HCT116 (cell line): ENCODE data around the gene RNF175.

Source experiments
- CTCF ChIP-seq, 3 experiments: fragments of 200-600 bp in 1 of 3; sonication (generic) in 1 of 3; IDR thresholded peaks in 2 of 3; conservative IDR thresholded peaks in 1 of 3; 2 replicates each; pipeline ENCODE4 v1.5.1; 2012 to 2017; ENCODE audit warnings: low read depth in 2 of 3, low read length in 2 of 3, antibody characterized with exemption in 1 of 3, borderline replicate concordance in 1 of 3, control low read depth in 1 of 3, mild to moderate bottlenecking in 1 of 3, mixed read lengths in 1 of 3, mixed run types in 1 of 3, moderate library complexity in 1 of 3; ENCODE audit not compliant: insufficient read depth in 1 of 3
- EZH2phosphoT487 ChIP-seq: fragments of 200-600 bp; IDR thresholded peaks from 2 replicates; pipeline ENCODE4 v1.6.1; 2018; ENCODE audit warnings: antibody characterized with exemption, borderline replicate concordance
- POLR2A ChIP-seq: IDR thresholded peaks from 2 replicates; pipeline ENCODE4 v1.7.0; 2011; ENCODE audit warnings: borderline replicate concordance; ENCODE audit not compliant: insufficient read depth, insufficient read length; ENCODE audit errors: extremely low read depth
- POLR2AphosphoS5 ChIP-seq: IDR thresholded peaks from 2 replicates; pipeline ENCODE4 v1.6.1; 2011; ENCODE audit warnings: mild to moderate bottlenecking, low read depth, low read length, moderate library complexity
- RAD21 ChIP-seq: IDR thresholded peaks from 2 replicates; pipeline ENCODE4 v1.6.1; 2012; ENCODE audit warnings: low read depth, mild to moderate bottlenecking
- YY1 ChIP-seq: IDR thresholded peaks from 2 replicates; pipeline ENCODE4 v1.6.1; 2011; ENCODE audit warnings: low read length, low read depth, moderate library complexity, mild to moderate bottlenecking; ENCODE audit not compliant: insufficient replicate concordance; ENCODE audit errors: extremely low read depth
- TF ChIP-seq, protein P1 (sequence below): IDR thresholded peaks from 2 replicates; pipeline ENCODE4 v1.6.1; 2012; ENCODE audit warnings: low read depth

DNA sequence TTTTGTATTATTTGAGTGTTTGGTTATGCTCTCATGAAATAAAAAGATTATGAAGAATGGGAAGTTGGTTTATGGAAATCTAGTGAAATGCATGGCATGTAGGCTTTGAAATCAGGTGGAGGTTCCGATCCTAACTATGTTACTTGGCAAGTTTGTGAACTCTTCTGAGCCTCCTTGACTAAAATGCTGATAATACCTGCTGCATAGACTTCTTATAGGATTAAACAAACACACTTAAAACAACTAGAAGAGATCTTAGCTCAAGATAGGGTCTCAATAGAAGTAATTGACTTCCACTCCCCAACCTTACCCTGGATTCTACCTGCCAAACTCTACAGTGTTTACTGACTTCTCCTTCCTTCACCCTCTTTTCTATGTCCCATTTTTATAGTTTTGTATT, 97.9 kb downstream of the RNF175 start:
- TF ChIP-seq RAD21 (no peak), CTCF (IDR thresholded peaks at IDR 0.05 in 2 of 3, conservative IDR thresholded peaks at IDR 0.05 in 1 of 3; ENCODE audit: borderline replicate concordance in 1 of 3, insufficient read depth in 1 of 3, low read depth in 2 of 3, low read length in 2 of 3) (no peak), YY1 (no peak), POLR2A (no peak), POLR2AphosphoS5 (no peak), EZH2phosphoT487 (no peak)
- TF ChIP-seq, protein P1, sequence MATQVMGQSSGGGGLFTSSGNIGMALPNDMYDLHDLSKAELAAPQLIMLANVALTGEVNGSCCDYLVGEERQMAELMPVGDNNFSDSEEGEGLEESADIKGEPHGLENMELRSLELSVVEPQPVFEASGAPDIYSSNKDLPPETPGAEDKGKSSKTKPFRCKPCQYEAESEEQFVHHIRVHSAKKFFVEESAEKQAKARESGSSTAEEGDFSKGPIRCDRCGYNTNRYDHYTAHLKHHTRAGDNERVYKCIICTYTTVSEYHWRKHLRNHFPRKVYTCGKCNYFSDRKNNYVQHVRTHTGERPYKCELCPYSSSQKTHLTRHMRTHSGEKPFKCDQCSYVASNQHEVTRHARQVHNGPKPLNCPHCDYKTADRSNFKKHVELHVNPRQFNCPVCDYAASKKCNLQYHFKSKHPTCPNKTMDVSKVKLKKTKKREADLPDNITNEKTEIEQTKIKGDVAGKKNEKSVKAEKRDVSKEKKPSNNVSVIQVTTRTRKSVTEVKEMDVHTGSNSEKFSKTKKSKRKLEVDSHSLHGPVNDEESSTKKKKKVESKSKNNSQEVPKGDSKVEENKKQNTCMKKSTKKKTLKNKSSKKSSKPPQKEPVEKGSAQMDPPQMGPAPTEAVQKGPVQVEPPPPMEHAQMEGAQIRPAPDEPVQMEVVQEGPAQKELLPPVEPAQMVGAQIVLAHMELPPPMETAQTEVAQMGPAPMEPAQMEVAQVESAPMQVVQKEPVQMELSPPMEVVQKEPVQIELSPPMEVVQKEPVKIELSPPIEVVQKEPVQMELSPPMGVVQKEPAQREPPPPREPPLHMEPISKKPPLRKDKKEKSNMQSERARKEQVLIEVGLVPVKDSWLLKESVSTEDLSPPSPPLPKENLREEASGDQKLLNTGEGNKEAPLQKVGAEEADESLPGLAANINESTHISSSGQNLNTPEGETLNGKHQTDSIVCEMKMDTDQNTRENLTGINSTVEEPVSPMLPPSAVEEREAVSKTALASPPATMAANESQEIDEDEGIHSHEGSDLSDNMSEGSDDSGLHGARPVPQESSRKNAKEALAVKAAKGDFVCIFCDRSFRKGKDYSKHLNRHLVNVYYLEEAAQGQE, result no peak
